ENCODE results near the gene NMT1.
A peak's percentile ranks its signal among the peaks of the same experiment; 100 is the strongest.
"Not testable (repeated sequence)": the region's sequence is repeated elsewhere in the genome, so short reads cannot be mapped to it uniquely, and the experiment has no call there.

NMT1 gene

GRCh38 chr17:45050481-45051059 lies 10.5 kb upstream of the NMT1 start:
- Histone ChIP-seq H3K36me3 (peaks cover 21% of the 10 kb centered on the region), H3K4me1 (peaks cover 43% of the 10 kb centered on the region), H3K9ac (peak overlapping the region; percentile 92), H3K27me3 (no peaks in the 10 kb centered on the region), H4K20me1 (peaks cover 25% of the 10 kb centered on the region; the same call in 1 of the 2 replicates), H3K27ac (peak overlapping the region; percentile 91), H3K4me3 (peak overlapping the region; percentile 79), H3K4me2 (peak overlapping the region; percentile 86), H3K9me3 (no peaks in the 10 kb centered on the region)
- TF ChIP-seq Cebpa-rat (IDR thresholded peaks at IDR 0.05): no peak

GRCh38 chr17:45051060-45051719 lies 9.9 kb upstream of the NMT1 start, which contains the start of gene DCAKD:
Gene DCAKD, minus strand, starts transcription at chr17:45051632. Its CDS starts 16,747 bp downstream, at chr17:45034885.
- Histone ChIP-seq H3K4me2 (peak within 1 kb of the TSS; percentile 91), H3K4me3 (peak within 1 kb of the TSS; percentile 79), H3K27ac (peak within 1 kb of the TSS; percentile 91), H3K27me3 (no peaks in the 10 kb centered on the region), H3K9me3 (no peaks in the 10 kb centered on the region), H3K9ac (peak within 1 kb of the TSS; percentile 92), H3K36me3 (peaks cover 16% of the 10 kb centered on the region), H3K4me1 (peaks cover 43% of the 10 kb centered on the region), H4K20me1 (peaks cover 19% of the 10 kb centered on the region; the same call in 1 of the 2 replicates)
- no peak for TF ChIP-seq Cebpa-rat (IDR thresholded peaks at IDR 0.05)

GRCh38 chr17:45051720-45052051 lies 9.4 kb upstream of the NMT1 start:
- not testable (repeated sequence) for H3K27me3 ChIP-seq, H3K9ac ChIP-seq, H3K9me3 ChIP-seq, H3K27ac ChIP-seq
- Histone ChIP-seq H3K4me1 (peaks cover 43% of the 10 kb centered on the region), H4K20me1 (peaks cover 14% of the 10 kb centered on the region; the same call in 1 of the 2 replicates), H3K36me3 (peaks cover 11% of the 10 kb centered on the region; the same call in 1 of the 2 replicates), H3K4me3 (peak overlapping the region; percentile 71), H3K4me2 (0 out of 2 replicates have a peak overlapping the region, but pooled peaks have one; percentile 91)

DNA sequence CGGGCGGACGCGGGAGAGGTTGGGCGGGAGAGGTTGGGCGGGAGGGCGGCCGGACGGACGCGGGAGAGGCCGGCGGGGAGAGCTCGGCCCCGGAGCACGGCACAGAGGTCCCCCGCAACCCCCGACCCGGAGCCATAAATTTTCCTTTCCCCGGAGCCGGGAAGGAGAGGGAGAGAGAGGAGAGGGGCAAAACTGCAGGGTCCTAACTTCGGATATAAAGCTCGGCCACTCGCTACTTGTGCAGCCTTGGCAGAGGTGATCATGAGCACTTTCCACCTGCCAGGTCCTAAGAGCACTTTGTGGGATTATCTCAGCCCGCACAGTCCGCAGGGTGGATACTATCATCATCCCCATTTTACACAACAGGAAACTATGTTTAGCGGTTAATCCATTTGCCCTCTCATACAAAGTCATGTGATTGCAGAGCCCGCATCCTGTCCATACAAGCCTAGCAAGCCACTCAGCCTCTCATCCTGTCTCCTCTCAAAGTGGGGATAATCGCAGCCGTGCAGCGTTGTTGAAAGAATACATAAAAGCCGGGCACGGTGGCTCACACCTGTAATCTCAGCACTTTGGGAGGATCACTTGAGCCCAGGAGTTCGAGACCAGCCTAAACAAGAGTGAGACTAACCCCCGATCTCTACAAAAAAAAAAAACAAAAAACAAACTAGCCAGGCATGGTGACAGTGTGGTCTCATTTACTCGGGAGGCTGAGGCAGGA lies 8.9 kb upstream of the NMT1 start:
- peak overlapping the region; percentile 81 for H3K27ac ChIP-seq
- TF ChIP-seq Cebpa-rat (IDR thresholded peaks at IDR 0.05): no peak
- H3K36me3 ChIP-seq: peaks cover 10% of the 10 kb centered on the region; the same call in 1 of the 2 replicates
- H3K4me2 ChIP-seq: peak overlapping the region; percentile 91
- H3K4me3 ChIP-seq: peak overlapping the region; percentile 71
- peak overlapping the region; percentile 80 for H3K9ac ChIP-seq
- H3K4me1 ChIP-seq: peaks cover 40% of the 10 kb centered on the region
- peaks cover 11% of the 10 kb centered on the region; the same call in 1 of the 2 replicates for H4K20me1 ChIP-seq
- H3K27me3 ChIP-seq: no peaks in the 10 kb centered on the region
- H3K9me3 ChIP-seq: no peaks in the 10 kb centered on the region

DNA sequence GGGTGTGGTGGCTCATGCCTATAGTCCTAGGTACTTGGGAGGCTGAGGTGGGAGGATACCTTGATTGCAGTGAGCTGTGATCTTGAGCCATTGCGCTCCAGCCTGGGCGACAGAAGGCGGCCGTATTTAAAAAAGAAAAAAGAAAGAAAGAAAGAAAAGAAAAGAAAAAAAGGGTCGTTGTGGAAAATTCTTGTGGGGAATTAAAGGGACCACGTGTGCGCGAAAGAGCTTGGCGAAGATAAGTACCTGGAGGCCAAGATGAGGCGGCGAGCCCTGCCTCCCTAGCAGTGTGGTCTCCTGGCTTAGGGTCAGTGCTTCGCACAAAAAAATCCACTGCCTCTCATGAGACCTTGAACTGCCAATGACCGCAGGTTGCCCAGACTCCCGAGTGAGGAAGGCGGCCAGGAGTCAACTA lies 728 bp upstream of the NMT1 start:
- H3K27ac ChIP-seq: peak overlapping the region; percentile 91
- H3K4me3 ChIP-seq: peak overlapping the region; percentile 78
- H4K20me1 ChIP-seq: peaks cover 33% of the 10 kb centered on the region
- H3K36me3 ChIP-seq: peaks cover 17% of the 10 kb centered on the region; the same call in 1 of the 2 replicates
- no peak for TF ChIP-seq Cebpa-rat (IDR thresholded peaks at IDR 0.05)
- H3K27me3 ChIP-seq: no peaks in the 10 kb centered on the region
- H3K4me1 ChIP-seq: peaks cover 40% of the 10 kb centered on the region
- H3K9ac ChIP-seq: peak overlapping the region; percentile 90
- H3K9me3 ChIP-seq: no peaks in the 10 kb centered on the region
- H3K4me2 ChIP-seq: peak overlapping the region; percentile 81

DNA sequence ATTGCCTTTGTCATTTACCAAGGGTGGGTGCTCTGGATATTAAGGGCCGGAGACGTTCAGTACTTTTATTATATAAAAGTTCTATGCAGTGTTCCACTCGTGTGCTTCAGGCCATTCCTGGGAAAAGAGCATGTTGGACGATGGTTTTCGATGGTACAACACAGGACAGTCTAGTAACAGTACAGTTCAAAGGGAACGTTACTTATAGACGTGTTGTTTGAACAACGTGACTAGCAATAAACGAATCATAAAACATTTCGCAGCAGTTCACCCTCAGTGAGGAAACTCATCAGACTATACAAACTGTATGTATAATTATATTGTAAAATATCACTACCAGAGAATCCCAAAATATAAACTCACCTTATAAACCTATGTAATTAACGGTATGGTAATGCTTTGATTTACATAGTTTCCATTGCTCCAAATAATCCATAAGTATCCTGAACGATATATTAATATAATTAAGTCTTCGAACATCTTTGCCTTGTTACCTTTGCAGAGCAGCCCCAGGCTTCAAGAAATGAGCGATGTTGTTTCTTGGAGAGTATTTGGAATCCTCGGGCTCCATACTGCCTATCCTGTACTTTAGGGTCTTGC lies 589 bp downstream of the NMT1 start:
- H3K9ac ChIP-seq: peak overlapping the region; percentile 90
- H4K20me1 ChIP-seq: peaks cover 46% of the 10 kb centered on the region
- H3K4me2 ChIP-seq: peak overlapping the region; percentile 93
- TF ChIP-seq Cebpa-rat (IDR thresholded peaks at IDR 0.05): no peak
- peak overlapping the region; percentile 78 for H3K4me3 ChIP-seq
- peak overlapping the region; percentile 91 for H3K27ac ChIP-seq
- H3K27me3 ChIP-seq: no peaks in the 10 kb centered on the region
- no peaks in the 10 kb centered on the region for H3K9me3 ChIP-seq
- H3K36me3 ChIP-seq: peaks cover 23% of the 10 kb centered on the region; the same call in 1 of the 2 replicates
- peaks cover 40% of the 10 kb centered on the region for H3K4me1 ChIP-seq

DNA sequence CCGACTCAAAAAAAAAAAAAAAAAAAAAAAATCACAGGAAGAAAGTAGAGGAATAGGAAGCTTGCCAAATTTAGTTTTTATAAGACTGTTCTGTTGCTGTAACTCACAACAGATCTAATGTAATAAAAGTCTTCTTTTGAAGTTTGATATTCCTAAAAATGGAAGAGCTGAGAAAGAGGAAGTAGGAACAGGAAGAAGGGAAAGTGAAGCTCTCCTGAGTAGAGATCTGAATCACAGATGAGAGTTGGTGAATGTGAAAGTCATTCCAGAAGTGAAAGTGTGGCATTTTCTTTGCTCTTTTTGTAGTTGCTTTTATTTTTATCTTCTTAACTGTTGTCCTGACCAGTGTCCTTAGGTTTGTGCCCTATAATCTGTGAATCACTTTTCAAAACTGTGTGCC lies 2.1 kb downstream of the NMT1 start:
- Histone ChIP-seq H3K27me3 (no peaks in the 10 kb centered on the region), H3K9ac (peak overlapping the region; percentile 13; the same call in 1 of the 2 replicates), H4K20me1 (peaks cover 61% of the 10 kb centered on the region), H3K4me2 (peak overlapping the region; percentile 93), H3K4me3 (peak overlapping the region; percentile 78), H3K27ac (0 out of 2 replicates have a peak overlapping the region, but pooled peaks have one; percentile 4), H3K36me3 (peaks cover 38% of the 10 kb centered on the region), H3K4me1 (peaks cover 40% of the 10 kb centered on the region), H3K9me3 (no peaks in the 10 kb centered on the region)
- no peak for TF ChIP-seq Cebpa-rat (IDR thresholded peaks at IDR 0.05)

DNA sequence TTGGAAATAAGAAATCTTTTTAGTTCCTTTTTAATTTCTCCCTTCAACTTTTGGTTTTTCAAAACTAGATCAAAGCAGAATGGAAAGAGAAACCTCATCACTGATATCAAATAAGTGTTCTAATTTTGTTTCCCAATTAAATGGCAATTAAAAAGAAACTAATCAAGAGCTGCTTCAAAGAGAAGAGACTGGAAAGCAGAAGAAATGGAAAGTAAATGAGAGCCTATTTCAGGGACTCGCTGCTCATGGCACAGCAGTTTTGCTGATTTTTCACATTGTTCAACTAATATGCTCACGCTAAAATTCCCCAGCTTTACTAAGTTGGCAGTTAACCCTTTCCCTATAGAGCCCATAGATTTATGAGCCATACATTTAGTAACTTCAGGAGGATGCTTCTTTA lies 6.5 kb downstream of the NMT1 start:
- Histone ChIP-seq H3K27me3 (no peaks in the 10 kb centered on the region), H3K9me3 (no peaks in the 10 kb centered on the region), H3K9ac (no peak overlapping the region), H3K4me3 (no peak overlapping the region), H4K20me1 (peaks cover 93% of the 10 kb centered on the region), H3K4me1 (peaks cover 17% of the 10 kb centered on the region), H3K36me3 (peaks cover 80% of the 10 kb centered on the region), H3K4me2 (no peak overlapping the region), H3K27ac (no peak overlapping the region)
- TF ChIP-seq Cebpa-rat (IDR thresholded peaks at IDR 0.05): no peak

DNA sequence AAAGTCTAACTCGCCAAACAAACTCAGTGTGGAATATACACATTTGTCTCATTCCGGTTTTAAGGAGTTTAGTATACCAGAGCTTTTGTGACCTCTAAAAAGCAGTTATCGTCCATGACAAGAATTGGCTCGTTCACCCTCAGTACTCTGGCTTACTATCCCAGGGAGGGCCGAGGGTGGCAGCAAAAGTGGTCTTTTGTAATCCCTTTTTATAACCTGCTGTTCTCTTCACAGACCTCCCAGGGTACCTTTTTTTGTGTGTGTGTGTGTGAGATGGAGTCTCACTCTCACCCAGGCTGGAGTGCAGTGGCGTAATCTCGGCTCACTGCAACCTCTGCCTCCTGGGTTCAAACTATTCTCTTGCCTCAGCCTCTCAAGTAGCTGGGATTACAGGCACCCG lies 8.9 kb downstream of the NMT1 start:
- H3K4me1 ChIP-seq: no peaks in the 10 kb centered on the region
- peaks cover 93% of the 10 kb centered on the region for H3K36me3 ChIP-seq
- no peak overlapping the region for H3K4me3 ChIP-seq
- H3K27me3 ChIP-seq: no peaks in the 10 kb centered on the region
- peaks cover 96% of the 10 kb centered on the region for H4K20me1 ChIP-seq
- H3K9ac ChIP-seq: no peak overlapping the region
- no peak for TF ChIP-seq Cebpa-rat (IDR thresholded peaks at IDR 0.05)
- H3K4me2 ChIP-seq: no peak overlapping the region
- no peaks in the 10 kb centered on the region for H3K9me3 ChIP-seq
- no peak overlapping the region for H3K27ac ChIP-seq
